GM19043 (cell line): Measurements from ENCODE around the gene PTPRU.

Source experiments
- ATAC-seq: cut with Tn5 transposase; IDR thresholded peaks from one replicate; pipeline ENCODE4 v1.9.1; 2021; ENCODE audit warnings: low read depth; ENCODE audit not compliant: unreplicated experiment

Gene PTPRU

GRCh38 chr1:29355375-29355774, 119.1 kb downstream of the PTPRU start:
- no peak for ATAC-seq

GRCh38 chr1:29356663-29357062, 120.3 kb downstream of the PTPRU start:
- no peak for ATAC-seq

GRCh38 chr1:29357452-29357851, 121.1 kb downstream of the PTPRU start:
- no peak for ATAC-seq

- ATAC-seq: no peak
These were observed 121.9 kb downstream of the PTPRU start for GRCh38 chr1:29358183-29358582.

GRCh38 chr1:29360768-29361167, 124.4 kb downstream of the PTPRU start:
- ATAC-seq: no peak

GRCh38 chr1:29361686-29362085, 125.4 kb downstream of the PTPRU start:
- no peak for ATAC-seq

GRCh38 chr1:29362116-29362515, 125.8 kb downstream of the PTPRU start:
- ATAC-seq: no peak

GRCh38 chr1:29362764-29363163, 126.4 kb downstream of the PTPRU start:
- no peak for ATAC-seq

- ATAC-seq: no peak
These were observed 127.2 kb downstream of the PTPRU start for GRCh38 chr1:29363536-29363935.

GRCh38 chr1:29364101-29364678, 127.9 kb downstream of the PTPRU start:
- no peak for ATAC-seq

- no peak for ATAC-seq
These were observed 129.8 kb downstream of the PTPRU start for GRCh38 chr1:29365906-29366670.

GRCh38 chr1:29368936-29369932, 132.9 kb downstream of the PTPRU start:
- no peak for ATAC-seq

GRCh38 chr1:29370067-29370466, 133.7 kb downstream of the PTPRU start:
- no peak for ATAC-seq

- ATAC-seq: no peak
These were observed 135.0 kb downstream of the PTPRU start for GRCh38 chr1:29371332-29371731.

- no peak for ATAC-seq
These were observed 135.8 kb downstream of the PTPRU start for GRCh38 chr1:29372108-29372507.
